ENCODE results near the gene RAB40C.

GRCh38 chr16:561413-561794 is 28.5 kb upstream of the RAB40C start:
- TF ChIP-seq, protein P1, sequence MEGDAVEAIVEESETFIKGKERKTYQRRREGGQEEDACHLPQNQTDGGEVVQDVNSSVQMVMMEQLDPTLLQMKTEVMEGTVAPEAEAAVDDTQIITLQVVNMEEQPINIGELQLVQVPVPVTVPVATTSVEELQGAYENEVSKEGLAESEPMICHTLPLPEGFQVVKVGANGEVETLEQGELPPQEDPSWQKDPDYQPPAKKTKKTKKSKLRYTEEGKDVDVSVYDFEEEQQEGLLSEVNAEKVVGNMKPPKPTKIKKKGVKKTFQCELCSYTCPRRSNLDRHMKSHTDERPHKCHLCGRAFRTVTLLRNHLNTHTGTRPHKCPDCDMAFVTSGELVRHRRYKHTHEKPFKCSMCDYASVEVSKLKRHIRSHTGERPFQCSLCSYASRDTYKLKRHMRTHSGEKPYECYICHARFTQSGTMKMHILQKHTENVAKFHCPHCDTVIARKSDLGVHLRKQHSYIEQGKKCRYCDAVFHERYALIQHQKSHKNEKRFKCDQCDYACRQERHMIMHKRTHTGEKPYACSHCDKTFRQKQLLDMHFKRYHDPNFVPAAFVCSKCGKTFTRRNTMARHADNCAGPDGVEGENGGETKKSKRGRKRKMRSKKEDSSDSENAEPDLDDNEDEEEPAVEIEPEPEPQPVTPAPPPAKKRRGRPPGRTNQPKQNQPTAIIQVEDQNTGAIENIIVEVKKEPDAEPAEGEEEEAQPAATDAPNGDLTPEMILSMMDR (IDR thresholded peaks at IDR 0.05; ENCODE audit: borderline replicate concordance, extremely low read depth, low read length, poor library complexity, severe bottlenecking) = no peak
- no peak for TF ChIP-seq EZH2 (IDR thresholded peaks at IDR 0.05; ENCODE audit: borderline replicate concordance, low read depth, low read length, severe bottlenecking)

All from DND-41 (cell line).